ENCODE data around the gene SSTR5.

Gene SSTR5

DNA sequence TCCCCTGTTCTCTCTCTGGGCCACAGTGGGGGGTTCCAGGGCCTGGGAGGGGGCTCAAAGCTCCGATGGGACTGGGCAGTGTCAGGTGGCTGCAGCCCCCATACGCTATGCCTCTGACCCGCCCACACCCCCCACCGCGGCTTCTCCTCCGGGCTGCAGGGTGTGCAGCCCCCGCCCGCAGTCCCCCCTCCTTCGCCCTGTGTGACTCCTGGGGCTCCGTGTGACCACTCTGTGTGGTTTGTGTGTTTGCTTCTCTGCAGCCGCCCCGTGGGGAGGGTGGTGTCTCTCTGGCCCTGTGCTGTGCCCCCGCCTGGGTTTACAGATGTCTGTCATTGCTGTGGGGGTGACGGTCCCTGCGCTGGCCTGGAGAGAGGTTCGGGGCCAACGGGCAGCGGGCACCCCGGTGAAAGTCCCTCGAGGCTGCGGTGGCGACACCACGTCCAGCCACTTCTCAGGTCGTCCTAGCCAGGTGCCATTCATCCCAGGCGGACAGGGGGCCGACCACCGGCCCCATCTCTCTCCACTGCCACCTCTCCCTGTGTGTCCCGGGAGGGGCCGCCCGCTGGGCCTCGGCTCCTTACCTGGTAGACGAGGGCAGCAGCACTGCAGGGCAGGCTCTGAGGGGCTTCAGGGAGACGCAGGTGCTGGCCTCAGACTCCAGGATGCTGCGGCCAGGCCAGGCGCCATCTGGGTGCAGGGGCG, 5.5 kb downstream of the SSTR5 start:
- no peak overlapping the region for H3K9ac ChIP-seq
- H3K27ac ChIP-seq = no peak overlapping the region
- TF ChIP-seq, protein P1, sequence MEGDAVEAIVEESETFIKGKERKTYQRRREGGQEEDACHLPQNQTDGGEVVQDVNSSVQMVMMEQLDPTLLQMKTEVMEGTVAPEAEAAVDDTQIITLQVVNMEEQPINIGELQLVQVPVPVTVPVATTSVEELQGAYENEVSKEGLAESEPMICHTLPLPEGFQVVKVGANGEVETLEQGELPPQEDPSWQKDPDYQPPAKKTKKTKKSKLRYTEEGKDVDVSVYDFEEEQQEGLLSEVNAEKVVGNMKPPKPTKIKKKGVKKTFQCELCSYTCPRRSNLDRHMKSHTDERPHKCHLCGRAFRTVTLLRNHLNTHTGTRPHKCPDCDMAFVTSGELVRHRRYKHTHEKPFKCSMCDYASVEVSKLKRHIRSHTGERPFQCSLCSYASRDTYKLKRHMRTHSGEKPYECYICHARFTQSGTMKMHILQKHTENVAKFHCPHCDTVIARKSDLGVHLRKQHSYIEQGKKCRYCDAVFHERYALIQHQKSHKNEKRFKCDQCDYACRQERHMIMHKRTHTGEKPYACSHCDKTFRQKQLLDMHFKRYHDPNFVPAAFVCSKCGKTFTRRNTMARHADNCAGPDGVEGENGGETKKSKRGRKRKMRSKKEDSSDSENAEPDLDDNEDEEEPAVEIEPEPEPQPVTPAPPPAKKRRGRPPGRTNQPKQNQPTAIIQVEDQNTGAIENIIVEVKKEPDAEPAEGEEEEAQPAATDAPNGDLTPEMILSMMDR (IDR thresholded peaks at IDR 0.05) = no peak

DNA sequence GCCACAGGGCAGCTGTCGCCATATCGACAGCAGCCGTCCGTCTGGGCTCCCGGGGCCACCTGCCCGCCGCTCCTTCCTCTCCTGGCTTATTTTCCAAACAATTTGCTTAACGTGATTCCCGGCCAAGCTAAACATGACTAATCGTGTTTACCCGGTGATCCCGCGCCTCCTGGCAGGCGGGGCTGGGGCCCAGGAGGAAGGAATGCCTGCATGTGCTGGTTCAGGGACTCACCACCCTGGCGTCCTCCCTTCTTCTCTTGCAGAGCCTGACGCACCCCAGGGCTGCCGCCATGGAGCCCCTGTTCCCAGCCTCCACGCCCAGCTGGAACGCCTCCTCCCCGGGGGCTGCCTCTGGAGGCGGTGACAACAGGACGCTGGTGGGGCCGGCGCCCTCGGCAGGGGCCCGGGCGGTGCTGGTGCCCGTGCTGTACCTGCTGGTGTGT, 6.1 kb downstream of the SSTR5 start:
- H3K27me3 ChIP-seq (ENCODE audit: control insufficient read depth, insufficient read depth, low read length) = no peaks in the 10 kb centered on the region
- H3K4me2 ChIP-seq (ENCODE audit: low read length) = no peak overlapping the region
- H3K4me3 ChIP-seq (ENCODE audit: low read depth, low read length) = no peak overlapping the region
- TF ChIP-seq, protein P1 (IDR thresholded peaks at IDR 0.05) = no peak
- no peak overlapping the region for H3K27ac ChIP-seq
- no peaks in the 10 kb centered on the region for H3K4me1 ChIP-seq
- H2AFZ ChIP-seq = no peak overlapping the region
- no peak overlapping the region for H3K9ac ChIP-seq
- no peaks in the 10 kb centered on the region for H3K79me2 ChIP-seq
- no peaks in the 10 kb centered on the region for H3K9me3 ChIP-seq (ENCODE audit: control insufficient read depth, low read length)
- H3K36me3 ChIP-seq (ENCODE audit: control insufficient read depth, insufficient read depth, low read length) = no peaks in the 10 kb centered on the region

More for the DNA sequence above, 5.5 kb downstream of the SSTR5 start:
- Histone ChIP-seq H3K9me3 (ENCODE audit: control insufficient read depth, low read length) (no peaks in the 10 kb centered on the region), H3K36me3 (ENCODE audit: control insufficient read depth, insufficient read depth, low read length) (no peaks in the 10 kb centered on the region), H3K4me1 (no peaks in the 10 kb centered on the region), H2AFZ (no peak overlapping the region), H3K79me2 (no peaks in the 10 kb centered on the region), H3K4me3 (ENCODE audit: low read depth, low read length) (no peak overlapping the region), H3K27me3 (ENCODE audit: control insufficient read depth, insufficient read depth, low read length) (no peaks in the 10 kb centered on the region), H3K4me2 (ENCODE audit: low read length) (no peak overlapping the region)

DNA sequence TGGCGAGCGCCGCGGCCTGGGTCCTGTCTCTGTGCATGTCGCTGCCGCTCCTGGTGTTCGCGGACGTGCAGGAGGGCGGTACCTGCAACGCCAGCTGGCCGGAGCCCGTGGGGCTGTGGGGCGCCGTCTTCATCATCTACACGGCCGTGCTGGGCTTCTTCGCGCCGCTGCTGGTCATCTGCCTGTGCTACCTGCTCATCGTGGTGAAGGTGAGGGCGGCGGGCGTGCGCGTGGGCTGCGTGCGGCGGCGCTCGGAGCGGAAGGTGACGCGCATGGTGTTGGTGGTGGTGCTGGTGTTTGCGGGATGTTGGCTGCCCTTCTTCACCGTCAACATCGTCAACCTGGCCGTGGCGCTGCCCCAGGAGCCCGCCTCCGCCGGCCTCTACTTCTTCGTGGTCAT, 6.8 kb downstream of the SSTR5 start:
- no peak overlapping the region for H3K4me3 ChIP-seq (ENCODE audit: low read depth, low read length)
- H3K36me3 ChIP-seq (ENCODE audit: control insufficient read depth, insufficient read depth, low read length) = no peaks in the 10 kb centered on the region
- no peak overlapping the region for H3K9ac ChIP-seq
- no peak overlapping the region for H3K4me2 ChIP-seq (ENCODE audit: low read length)
- TF ChIP-seq, protein P1 (IDR thresholded peaks at IDR 0.05) = no peak
- no peak overlapping the region for H3K27ac ChIP-seq
- no peaks in the 10 kb centered on the region for H3K4me1 ChIP-seq
- no peaks in the 10 kb centered on the region for H3K9me3 ChIP-seq (ENCODE audit: control insufficient read depth, low read length)
- H3K79me2 ChIP-seq = no peaks in the 10 kb centered on the region
- H3K27me3 ChIP-seq (ENCODE audit: control insufficient read depth, insufficient read depth, low read length) = no peaks in the 10 kb centered on the region
- no peak overlapping the region for H2AFZ ChIP-seq

DNA sequence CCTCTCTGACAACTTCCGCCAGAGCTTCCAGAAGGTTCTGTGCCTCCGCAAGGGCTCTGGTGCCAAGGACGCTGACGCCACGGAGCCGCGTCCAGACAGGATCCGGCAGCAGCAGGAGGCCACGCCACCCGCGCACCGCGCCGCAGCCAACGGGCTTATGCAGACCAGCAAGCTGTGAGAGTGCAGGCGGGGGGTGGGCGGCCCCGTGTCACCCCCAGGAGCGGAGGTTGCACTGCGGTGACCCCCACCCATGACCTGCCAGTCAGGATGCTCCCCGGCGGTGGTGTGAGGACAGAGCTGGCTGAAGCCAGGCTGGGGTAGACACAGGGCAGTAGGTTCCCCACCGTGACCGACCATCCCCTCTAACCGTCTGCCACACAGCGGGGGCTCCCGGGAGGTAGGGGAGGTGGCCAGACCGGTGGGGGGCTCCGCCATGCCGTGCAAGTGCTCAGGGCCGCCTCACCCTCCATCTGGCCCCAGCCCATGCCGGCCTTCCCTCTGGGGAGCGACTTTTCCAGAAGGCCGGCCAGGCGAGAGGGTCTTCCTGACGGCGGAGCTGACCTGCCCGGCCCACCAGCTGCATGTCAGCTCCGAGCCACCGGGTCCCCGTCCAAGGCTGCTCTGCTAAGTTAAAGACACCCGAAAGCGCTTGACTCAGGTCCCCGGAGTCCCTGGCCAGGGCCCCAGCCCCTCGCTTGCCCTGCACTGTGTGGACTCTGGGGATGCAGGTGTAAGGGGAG, 7.4 kb downstream of the SSTR5 start:
- H3K4me2 ChIP-seq (ENCODE audit: low read length) = no peak overlapping the region
- no peaks in the 10 kb centered on the region for H3K27me3 ChIP-seq (ENCODE audit: control insufficient read depth, insufficient read depth, low read length)
- H2AFZ ChIP-seq = no peak overlapping the region
- H3K4me3 ChIP-seq (ENCODE audit: low read depth, low read length) = no peak overlapping the region
- TF ChIP-seq, protein P1 (IDR thresholded peaks at IDR 0.05) = no peak
- no peaks in the 10 kb centered on the region for H3K36me3 ChIP-seq (ENCODE audit: control insufficient read depth, insufficient read depth, low read length)
- no peaks in the 10 kb centered on the region for H3K79me2 ChIP-seq
- H3K4me1 ChIP-seq = no peaks in the 10 kb centered on the region
- H3K9ac ChIP-seq = no peak overlapping the region
- no peaks in the 10 kb centered on the region for H3K9me3 ChIP-seq (ENCODE audit: control insufficient read depth, low read length)
- H3K27ac ChIP-seq = no peak overlapping the region

All from parathyroid adenoma (tissue), 2 donors.